HCT116 (cell line): ENCODE data around the gene KRTAP2-2.

Experiments
- ATF3 ChIP-seq: IDR thresholded peaks from 2 replicates; pipeline ENCODE4 v1.6.1; 2012
- CBX3 ChIP-seq: IDR thresholded peaks from 2 replicates; pipeline ENCODE4 v1.6.1; 2012; ENCODE audit warnings: low read depth
- CTCF ChIP-seq, 3 experiments: fragments of 200-600 bp in 1 of 3; sonication (generic) in 1 of 3; IDR thresholded peaks in 2 of 3; conservative IDR thresholded peaks in 1 of 3; 2 replicates each; pipeline ENCODE4 v1.5.1; 2012 to 2017; ENCODE audit warnings: low read depth in 2 of 3, low read length in 2 of 3, antibody characterized with exemption in 1 of 3, borderline replicate concordance in 1 of 3, control low read depth in 1 of 3, mild to moderate bottlenecking in 1 of 3, mixed read lengths in 1 of 3, mixed run types in 1 of 3, moderate library complexity in 1 of 3; ENCODE audit not compliant: insufficient read depth in 1 of 3
- POLR2A ChIP-seq: IDR thresholded peaks from 2 replicates; pipeline ENCODE4 v1.7.0; 2011; ENCODE audit warnings: borderline replicate concordance; ENCODE audit not compliant: insufficient read depth, insufficient read length; ENCODE audit errors: extremely low read depth
- POLR2AphosphoS5 ChIP-seq: IDR thresholded peaks from 2 replicates; pipeline ENCODE4 v1.6.1; 2011; ENCODE audit warnings: mild to moderate bottlenecking, low read depth, low read length, moderate library complexity
- REST ChIP-seq: IDR thresholded peaks from 2 replicates; pipeline ENCODE4 v1.6.1; 2012; ENCODE audit warnings: low read depth
- SIN3A ChIP-seq: IDR thresholded peaks from 2 replicates; pipeline ENCODE4 v1.6.1; 2012; ENCODE audit warnings: low read depth
- SP1 ChIP-seq: IDR thresholded peaks from 2 replicates; pipeline ENCODE4 v1.6.1; 2012; ENCODE audit warnings: low read depth
- SRF ChIP-seq: IDR thresholded peaks from 2 replicates; pipeline ENCODE4 v1.6.1; 2012; ENCODE audit warnings: low read depth
- TCF7L2 ChIP-seq: IDR thresholded peaks from 2 replicates; pipeline ENCODE4 v1.7.0; 2011; ENCODE audit warnings: borderline replicate concordance, inconsistent platforms; ENCODE audit not compliant: insufficient read depth, insufficient read length; ENCODE audit errors: extremely low read depth
- YY1 ChIP-seq: IDR thresholded peaks from 2 replicates; pipeline ENCODE4 v1.6.1; 2011; ENCODE audit warnings: low read length, low read depth, moderate library complexity, mild to moderate bottlenecking; ENCODE audit not compliant: insufficient replicate concordance; ENCODE audit errors: extremely low read depth
- ZNF274 ChIP-seq: fragments of 200-500 bp; sonication (Bioruptor generic); IDR thresholded peaks from 2 replicates; pipeline ENCODE4 v1.6.1; 2014; ENCODE audit warnings: mild to moderate bottlenecking, low read depth, low read length, inconsistent platforms
- TF ChIP-seq, protein P1 (sequence below): IDR thresholded peaks from 2 replicates; pipeline ENCODE4 v1.6.1; 2012

- TF ChIP-seq CTCF (IDR thresholded peaks at IDR 0.05 in 2 of 3, conservative IDR thresholded peaks at IDR 0.05 in 1 of 3; ENCODE audit: borderline replicate concordance in 1 of 3, insufficient read depth in 1 of 3, low read depth in 2 of 3, low read length in 2 of 3) (no peak), ATF3 (no peak), REST (no peak), YY1 (no peak), POLR2AphosphoS5 (no peak), SRF (no peak), ZNF274 (no peak), SP1 (no peak), SIN3A (no peak), TCF7L2 (no peak), POLR2A (no peak), CBX3 (no peak)
- TF ChIP-seq, protein P1, sequence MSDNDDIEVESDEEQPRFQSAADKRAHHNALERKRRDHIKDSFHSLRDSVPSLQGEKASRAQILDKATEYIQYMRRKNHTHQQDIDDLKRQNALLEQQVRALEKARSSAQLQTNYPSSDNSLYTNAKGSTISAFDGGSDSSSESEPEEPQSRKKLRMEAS: no peak
Observed at GRCh38 chr17:41058741-41059140, 3.7 kb upstream of the KRTAP2-2 start.
